NT2/D1 (cell line): ENCODE results near the gene NETO2.

Experiments used
- SUZ12 ChIP-seq: IDR thresholded peaks from 2 replicates; pipeline ENCODE4 v1.6.1; 2011; ENCODE audit not compliant: insufficient read length, insufficient read depth; ENCODE audit errors: extremely low read depth
- YY1 ChIP-seq: IDR thresholded peaks from 2 replicates; pipeline ENCODE4 v1.6.1; 2011; ENCODE audit not compliant: insufficient read length, insufficient read depth

DNA sequence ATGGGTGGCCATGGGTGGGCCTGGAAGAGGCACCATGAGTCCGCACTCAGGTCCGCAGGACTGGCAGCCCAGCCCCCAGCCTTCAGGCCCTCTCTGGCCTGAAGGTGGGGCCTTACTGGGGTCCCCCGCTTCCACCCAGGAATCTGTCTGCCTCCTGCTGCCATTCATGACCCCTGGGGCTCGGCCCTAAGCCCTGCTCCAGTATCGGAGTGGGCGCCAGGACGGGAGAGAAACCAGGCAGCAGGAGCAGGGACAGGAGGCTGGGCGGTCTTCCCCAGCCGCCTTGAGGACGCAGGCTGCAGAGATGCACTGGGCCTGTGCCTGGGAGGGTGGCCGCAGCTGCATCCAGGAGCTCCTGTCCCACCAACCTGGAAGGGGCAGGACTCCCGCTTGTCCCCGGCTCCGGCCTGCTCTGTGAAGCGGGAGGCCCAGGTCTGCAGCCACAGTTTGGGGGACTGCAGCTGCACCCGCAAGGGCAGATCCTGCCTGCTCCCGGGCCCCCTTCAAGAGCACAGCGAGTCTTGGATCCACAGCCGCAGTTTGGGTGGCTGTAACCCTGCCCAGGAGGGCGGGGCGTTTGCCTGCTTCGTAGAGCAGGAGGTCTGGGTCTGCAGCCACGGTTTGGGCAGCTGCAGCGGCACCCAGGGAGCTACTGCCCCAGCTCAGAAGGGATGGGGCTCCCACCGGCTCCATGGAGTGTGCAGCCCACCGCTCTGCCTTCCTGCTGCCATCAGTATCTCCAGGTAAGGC is 88.4 kb downstream of the NETO2 start:
- TF ChIP-seq YY1, result no peak
- no peak for TF ChIP-seq SUZ12
